ENCODE data around the gene OR5M11.

The OR5M11 gene

GRCh38 chr11:56497010-56497409 is 46.0 kb downstream of the OR5M11 start:
- Histone ChIP-seq H3K27me3 (ENCODE audit: control insufficient read depth, insufficient read depth, low read length) (no peaks in the 10 kb centered on the region), H3K4me1 (ENCODE audit: control insufficient read depth, low read depth, low read length) (no peaks in the 10 kb centered on the region), H3K4me3 (ENCODE audit: low read length) (no peak overlapping the region), H3K9ac (ENCODE audit: low read length) (no peak overlapping the region), H3K27ac (ENCODE audit: low read length) (no peak overlapping the region), H3K9me3 (ENCODE audit: control insufficient read depth, low read depth, low read length) (no peaks in the 10 kb centered on the region), H3K36me3 (ENCODE audit: control insufficient read depth, low read depth, low read length) (no peaks in the 10 kb centered on the region)

- no peaks in the 10 kb centered on the region for H3K36me3 ChIP-seq (ENCODE audit: control insufficient read depth, low read depth, low read length)
- H3K4me3 ChIP-seq (ENCODE audit: low read length) = no peak overlapping the region
- H3K4me1 ChIP-seq (ENCODE audit: control insufficient read depth, low read depth, low read length) = no peaks in the 10 kb centered on the region
- H3K27ac ChIP-seq (ENCODE audit: low read length) = no peak overlapping the region
- no peak overlapping the region for H3K9ac ChIP-seq (ENCODE audit: low read length)
- H3K9me3 ChIP-seq (ENCODE audit: control insufficient read depth, low read depth, low read length) = no peaks in the 10 kb centered on the region
- H3K27me3 ChIP-seq (ENCODE audit: control insufficient read depth, insufficient read depth, low read length) = no peaks in the 10 kb centered on the region
These were observed 47.9 kb downstream of the OR5M11 start for GRCh38 chr11:56495117-56495516.
